ENCODE measurements around the gene OR10A3. TPM values are rescaled to one million over a fixed set of nuclear protein-coding genes. Genes with fewer than 3 reads are reported as not detected.

The OR10A3 gene
- total and polyA plus RNA-seq, 2 of the 8 experiments (the other 6 are each of a cell fraction or from before 2014, with no cell fraction given): not detected

DNA sequence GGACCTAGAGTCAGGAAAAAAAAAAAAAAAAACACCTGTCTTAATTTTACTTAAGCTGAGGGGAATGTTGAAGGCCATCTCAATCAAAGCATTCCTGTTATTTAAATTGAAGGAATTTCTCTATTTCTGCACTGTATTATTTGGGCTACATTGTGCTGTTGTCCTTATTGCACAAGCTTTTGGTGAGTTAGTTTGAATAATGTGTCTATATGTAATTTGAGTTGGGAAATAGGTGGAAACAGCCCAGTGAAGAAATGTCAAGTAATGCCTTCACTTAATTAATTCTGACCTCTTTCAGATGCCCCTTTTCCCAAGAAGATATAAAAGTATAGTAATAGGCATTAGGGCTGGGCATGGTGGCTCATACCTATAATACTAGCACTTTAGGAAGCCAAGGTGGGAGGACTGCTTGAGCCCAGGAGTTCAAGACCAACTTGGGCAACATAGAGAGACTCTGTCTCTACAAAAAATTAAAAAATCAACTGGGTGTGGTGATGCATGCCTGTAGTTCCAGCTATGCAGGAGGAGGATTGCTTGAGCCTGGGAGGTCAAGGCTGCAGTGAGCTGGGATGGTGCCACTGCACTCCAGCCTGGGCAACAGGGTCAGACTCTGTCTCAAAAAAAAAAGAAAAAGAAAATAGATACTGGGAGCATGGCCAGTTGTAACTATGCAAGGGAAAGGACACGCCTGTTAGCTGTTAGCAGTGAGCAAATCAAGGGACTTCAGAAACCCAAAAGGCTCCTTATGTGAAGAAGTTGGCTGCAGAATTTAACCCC, 45.3 kb downstream of the OR10A3 start:
- H3K79me2 ChIP-seq (ENCODE audit: control insufficient read depth in 1 of 2, insufficient read depth in 2 of 2, low read length in 2 of 2): no peaks in the 10 kb centered on the region
- H3K23me2 ChIP-seq (ENCODE audit: low read depth, low read length): no peaks in the 10 kb centered on the region; the same call in 1 of the 2 replicates
- no peak overlapping the region for H3K4ac ChIP-seq (replicated peaks; ENCODE audit: insufficient read length, low read depth, low read length)
- no peaks in the 10 kb centered on the region; the same call in 1 of the 2 replicates for H3K79me1 ChIP-seq (ENCODE audit: low read depth, low read length)
- H4K91ac ChIP-seq (replicated peaks; ENCODE audit: insufficient read length, low read length): no peak overlapping the region
- H2AFZ ChIP-seq (ENCODE audit: low read length): no peak overlapping the region
- H3K27ac ChIP-seq (ENCODE audit: low read depth, low read length): no peak overlapping the region
- no peak overlapping the region for H2AK5ac ChIP-seq (ENCODE audit: low read depth, low read length)
- H4K8ac ChIP-seq (ENCODE audit: extremely low read depth, insufficient read depth, low read length): no peak overlapping the region
- H4K5ac ChIP-seq (ENCODE audit: insufficient read length, low read depth, low read length): no peak overlapping the region
- FAIRE-seq (no peak), DNase-seq (ENCODE audit: low read depth in 1 of 2, low spot score in 2 of 2) (no peak)
- H3K56ac ChIP-seq (replicated peaks; ENCODE audit: insufficient read length, low read depth, low read length): no peak overlapping the region
- H2BK15ac ChIP-seq (ENCODE audit: low read length): no peak overlapping the region
- H3K4me2 ChIP-seq (ENCODE audit: insufficient read depth in 1 of 2, low read depth in 2 of 2, low read length in 2 of 2): no peak overlapping the region
- H2BK12ac ChIP-seq (ENCODE audit: low read depth, low read length): no peak overlapping the region
- H3K4me3 ChIP-seq (ENCODE audit: extremely low read depth in 1 of 4, insufficient read depth in 2 of 4, low read depth in 3 of 4, low read length in 4 of 4): no peak overlapping the region
- H3K18ac ChIP-seq (ENCODE audit: extremely low read depth, low read length): no peak overlapping the region
- 79% methylated on average over 1 of the region's 1 CpG; no CpG with 5 or more reads in 1 of the 2 experiments for WGBS, 2 experiments (ENCODE audit: extremely low coverage in 1 of 2, insufficient coverage in 1 of 2, insufficient read length in 1 of 2, insufficient replicate concordance in 2 of 2, low coverage in 1 of 2, low lambda C conversion rate in 2 of 2, missing lambda C conversion rate in 1 of 2)
- TF ChIP-seq CREB1 (IDR thresholded peaks at IDR 0.05): no peak
- TF ChIP-seq SIN3A (conservative IDR thresholded peaks at IDR 0.05 in 1 of 2, IDR thresholded peaks at IDR 0.05 in 1 of 2; ENCODE audit: low read depth in 1 of 2, low read length in 2 of 2): no peak
- TF ChIP-seq RFX5 (IDR thresholded peaks at IDR 0.05; ENCODE audit: borderline replicate concordance, low read depth, low read length): no peak
- no peak for TF ChIP-seq JUND (IDR thresholded peaks at IDR 0.05; ENCODE audit: low read length)
- TF ChIP-seq BACH1 (IDR thresholded peaks at IDR 0.05; ENCODE audit: low read length): no peak
- TF ChIP-seq SAP30 (IDR thresholded peaks at IDR 0.05; ENCODE audit: insufficient read depth, insufficient replicate concordance, low read length): no peak
- no peak for TF ChIP-seq ASH2L (IDR thresholded peaks at IDR 0.05; ENCODE audit: low read length)
- no peak for TF ChIP-seq PHF8 (conservative IDR thresholded peaks at IDR 0.05; ENCODE audit: low read depth, low read length)
- no peak for TF ChIP-seq CHD1 (IDR thresholded peaks at IDR 0.05; ENCODE audit: low read depth, low read length)
- TF ChIP-seq KDM5A (IDR thresholded peaks at IDR 0.05; ENCODE audit: low read length): no peak
- peaks cover 0 to 1% (median 0%) of the 10 kb centered on the region in 4 experiments; a peak in 2 of 7 replicates for H3K27me3 ChIP-seq (replicated peaks in 1 of 4; ENCODE audit: control insufficient read depth in 3 of 4, extremely low read depth in 1 of 4, insufficient read depth in 3 of 4, low read length in 3 of 4)
- no peak overlapping the region for H2BK20ac ChIP-seq (ENCODE audit: low read length)
- no peak overlapping the region for H2BK120ac ChIP-seq (replicated peaks; ENCODE audit: low read depth, low read length)
- no peak overlapping the region for H3K9ac ChIP-seq (replicated peaks in 1 of 4; ENCODE audit: extremely low read depth in 1 of 4, low read depth in 3 of 4, low read length in 3 of 4)
- no peaks in the 10 kb centered on the region for H4K20me1 ChIP-seq (replicated peaks in 1 of 2; ENCODE audit: control insufficient read depth in 1 of 2, insufficient read depth in 2 of 2, low read length in 2 of 2)
- H3K36me3 ChIP-seq (ENCODE audit: control insufficient read depth in 2 of 4, insufficient read depth in 4 of 4, low read length in 3 of 4): peaks cover 0 to 8% (median 2%) of the 10 kb centered on the region in 4 experiments; a peak in 2 of 8 replicates
- CTCF ChIA-PET (ENCODE audit: partially characterized antibody): interaction anchor here (0.6 to 8.0 kb wide), 10 partner anchors 8 to 206 kb away, joined by 3 to 106 read pairs (median 4); partner anchors contain the start of gene EIF3F
- POLR2A ChIA-PET (ENCODE audit: partially characterized antibody): interaction anchor here (0.6 to 1.6 kb wide), 4 partner anchors 10 to 1388 kb away, joined by 3 to 6 read pairs (median 3); no protein-coding TSS in a partner anchor
- H3K14ac ChIP-seq (ENCODE audit: insufficient read length): no peak overlapping the region
- H2BK5ac ChIP-seq (ENCODE audit: low read depth, low read length): no peak overlapping the region
- no peaks in the 10 kb centered on the region for H3K9me3 ChIP-seq (ENCODE audit: insufficient read depth in 2 of 2, low read depth in 1 of 2, low read length in 1 of 2)
- 0 out of 7 replicates have a peak, but pooled peaks cover 0 to 2% (median 0%) of the 10 kb centered on the region in 4 experiments for H3K4me1 ChIP-seq (replicated peaks in 1 of 4; ENCODE audit: control insufficient read depth in 3 of 4, insufficient read depth in 4 of 4, low read length in 3 of 4)
- H3K23ac ChIP-seq (ENCODE audit: insufficient read length): no peak overlapping the region

Measured in H1 (cell line).